Panc1 (cell line): Measurements from ENCODE around the gene STAC3. TPM values are rescaled to one million over a fixed set of nuclear protein-coding genes. Genes with fewer than 3 reads are reported as not detected.

Experiments
- ATAC-seq: fragments of 200-7000 bp; cut with Tn5 transposase; 2 replicates; pipeline ENCODE4 v1.9.1; 2020; ENCODE audit warnings: mild to moderate bottlenecking, moderate library complexity
- BruUV-seq: library from RNA; stranded (reverse); fragments of 400-500 nt; replicated peaks from 2 replicates; lab custom pipeline; 2021; lab: Mats Ljungman, UMichigan
- CTCF ChIA-PET: fragments of 300-600 bp; sonication (Branson Sonifier 250); formaldehyde crosslinking; loops from one replicate; lab custom pipeline; 2022; ENCODE audit warnings: antibody characterized with exemption; lab: Charles Lee
- POLR2A ChIA-PET: fragments of 300-600 bp; sonication (Branson Sonifier 250); formaldehyde crosslinking; loops from one replicate; lab custom pipeline; 2022; ENCODE audit warnings: antibody characterized with exemption; lab: Charles Lee
- DNase-seq: peaks from one replicate; pipeline ENCODE4 v3.0.0-alpha.2; 2010; ENCODE audit warnings: low read depth, low spot score
- H3K27ac ChIP-seq: 2 replicates; pipeline ENCODE4 v1.5.1; 2011; ENCODE audit warnings: mild to moderate bottlenecking, low read length, inconsistent platforms
- H3K27me3 ChIP-seq: fragments of 200-500 bp; sonication (Bioruptor generic); 2 replicates; pipeline ENCODE4 v1.6.0; 2014; ENCODE audit warnings: low read length, inconsistent platforms; ENCODE audit not compliant: control insufficient read depth, insufficient read depth
- H3K36me3 ChIP-seq: fragments of 200-500 bp; sonication (Bioruptor generic); 2 replicates; pipeline ENCODE4 v1.5.1; 2014; ENCODE audit warnings: inconsistent platforms, mild to moderate bottlenecking, low read length, moderate library complexity; ENCODE audit not compliant: control insufficient read depth, insufficient read depth
- H3K4me1 ChIP-seq: 2 replicates; pipeline ENCODE4 v1.5.1; 2011; ENCODE audit warnings: inconsistent platforms, mild to moderate bottlenecking, low read length, moderate library complexity; ENCODE audit not compliant: control insufficient read depth, insufficient read depth
- H3K4me3 ChIP-seq, 2 experiments: 2 replicates each; pipeline ENCODE4 v1.5.1; 2011 to 2012; ENCODE audit warnings: low read depth in 2 of 2, low read length in 2 of 2, mild to moderate bottlenecking in 2 of 2, inconsistent platforms in 1 of 2, moderate library complexity in 1 of 2
- H3K9me3 ChIP-seq: fragments of 200-500 bp; sonication (Bioruptor generic); 2 replicates; pipeline ENCODE4 v1.5.1; 2014; ENCODE audit warnings: low read depth, mild to moderate bottlenecking, inconsistent platforms, low read length, moderate library complexity; ENCODE audit not compliant: control insufficient read depth, insufficient read depth
- POLR2AphosphoS5 ChIP-seq: IDR thresholded peaks from 2 replicates; pipeline ENCODE4 v1.6.1; 2012; ENCODE audit warnings: mild to moderate bottlenecking, low read depth, low read length, moderate library complexity
- SIN3A ChIP-seq: IDR thresholded peaks from 2 replicates; pipeline ENCODE4 v1.6.1; 2012; ENCODE audit warnings: low read depth, mild to moderate bottlenecking, low read length, moderate library complexity, borderline replicate concordance; ENCODE audit not compliant: insufficient read depth
- TCF7L2 ChIP-seq: IDR thresholded peaks from 2 replicates; pipeline ENCODE4 v1.6.1; 2011; ENCODE audit warnings: mild to moderate bottlenecking, low read depth, low read length, inconsistent platforms
- in situ Hi-C: cut with HindIII; loops from 2 replicates; pipeline ENCODE4 v1.10.0; 2016; ENCODE audit warnings: low sequenced_read_pairs, low pct_unique_long_range_greater_than_20kb
- intact Hi-C: fragments of 100-400 bp; cut with micrococcal nuclease; formaldehyde crosslinking; loops from one replicate; pipeline ENCODE4 v1.10.0; 2022; ENCODE audit not compliant: unreplicated experiment
- total RNA-seq: library from RNA; stranded (reverse); gene quantifications from one replicate; pipeline ENCODE4 v1.2.1, GENCODE V29; 2021; ENCODE audit not compliant: unreplicated experiment
- TF ChIP-seq, protein P1 (sequence below), 2 experiments: IDR thresholded peaks; 2 replicates each; pipeline ENCODE4 v1.6.1; 2011 to 2012; ENCODE audit warnings: low read depth in 2 of 2, control low read depth in 1 of 2, low read length in 1 of 2, mild to moderate bottlenecking in 1 of 2, moderate library complexity in 1 of 2; ENCODE audit not compliant: insufficient read depth in 1 of 2
- TF ChIP-seq, protein P2 (sequence below): fragments of 450-650 bp; IDR thresholded peaks from 2 replicates; pipeline ENCODE4 v1.5.1; 2017; ENCODE audit warnings: mild to moderate bottlenecking

Gene STAC3
- total RNA-seq, 1 experiment from 2014 or later = 0.87 TPM

DNA sequence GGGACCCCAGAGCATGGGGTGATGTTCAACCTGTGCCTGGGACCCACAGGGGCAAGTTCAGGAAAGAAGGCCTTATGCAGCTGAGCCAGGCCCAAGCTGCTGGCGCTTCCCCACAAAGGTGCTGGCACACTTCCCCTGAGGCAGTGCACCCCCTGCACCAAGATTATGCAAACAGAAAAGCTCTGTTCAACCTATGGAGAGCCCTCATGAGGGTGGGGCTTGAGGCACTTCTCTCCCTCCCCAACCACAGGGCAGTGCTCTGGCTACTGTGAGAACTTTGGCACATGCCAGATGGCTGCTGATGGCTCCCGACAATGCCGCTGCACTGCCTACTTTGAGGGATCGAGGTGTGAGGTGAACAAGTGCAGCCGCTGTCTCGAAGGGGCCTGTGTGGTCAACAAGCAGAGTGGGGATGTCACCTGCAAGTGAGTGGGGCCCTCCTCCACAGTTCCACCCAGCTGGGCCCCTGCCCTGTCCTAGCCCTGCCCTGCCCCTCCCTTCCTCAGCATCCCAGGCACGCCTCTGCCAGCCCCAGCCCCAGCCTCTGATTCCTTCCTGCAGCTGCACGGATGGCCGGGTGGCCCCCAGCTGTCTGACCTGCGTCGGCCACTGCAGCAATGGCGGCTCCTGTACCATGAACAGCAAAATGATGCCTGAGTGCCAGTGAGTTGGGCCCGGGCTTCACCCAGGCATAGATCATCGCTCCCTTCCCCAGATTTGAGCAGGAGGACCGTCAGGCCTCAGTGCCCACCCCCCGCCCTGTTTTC is 39.9 kb downstream of the STAC3 start:
- ATAC-seq = no peak
- CTCF ChIA-PET = no interaction called here
- intact Hi-C loops = no loop called here
- DNase-seq = no peak
- no TSS peak for BruUV-seq
- TF ChIP-seq, protein P1, sequence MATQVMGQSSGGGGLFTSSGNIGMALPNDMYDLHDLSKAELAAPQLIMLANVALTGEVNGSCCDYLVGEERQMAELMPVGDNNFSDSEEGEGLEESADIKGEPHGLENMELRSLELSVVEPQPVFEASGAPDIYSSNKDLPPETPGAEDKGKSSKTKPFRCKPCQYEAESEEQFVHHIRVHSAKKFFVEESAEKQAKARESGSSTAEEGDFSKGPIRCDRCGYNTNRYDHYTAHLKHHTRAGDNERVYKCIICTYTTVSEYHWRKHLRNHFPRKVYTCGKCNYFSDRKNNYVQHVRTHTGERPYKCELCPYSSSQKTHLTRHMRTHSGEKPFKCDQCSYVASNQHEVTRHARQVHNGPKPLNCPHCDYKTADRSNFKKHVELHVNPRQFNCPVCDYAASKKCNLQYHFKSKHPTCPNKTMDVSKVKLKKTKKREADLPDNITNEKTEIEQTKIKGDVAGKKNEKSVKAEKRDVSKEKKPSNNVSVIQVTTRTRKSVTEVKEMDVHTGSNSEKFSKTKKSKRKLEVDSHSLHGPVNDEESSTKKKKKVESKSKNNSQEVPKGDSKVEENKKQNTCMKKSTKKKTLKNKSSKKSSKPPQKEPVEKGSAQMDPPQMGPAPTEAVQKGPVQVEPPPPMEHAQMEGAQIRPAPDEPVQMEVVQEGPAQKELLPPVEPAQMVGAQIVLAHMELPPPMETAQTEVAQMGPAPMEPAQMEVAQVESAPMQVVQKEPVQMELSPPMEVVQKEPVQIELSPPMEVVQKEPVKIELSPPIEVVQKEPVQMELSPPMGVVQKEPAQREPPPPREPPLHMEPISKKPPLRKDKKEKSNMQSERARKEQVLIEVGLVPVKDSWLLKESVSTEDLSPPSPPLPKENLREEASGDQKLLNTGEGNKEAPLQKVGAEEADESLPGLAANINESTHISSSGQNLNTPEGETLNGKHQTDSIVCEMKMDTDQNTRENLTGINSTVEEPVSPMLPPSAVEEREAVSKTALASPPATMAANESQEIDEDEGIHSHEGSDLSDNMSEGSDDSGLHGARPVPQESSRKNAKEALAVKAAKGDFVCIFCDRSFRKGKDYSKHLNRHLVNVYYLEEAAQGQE (IDR thresholded peaks at IDR 0.05; ENCODE audit: insufficient read depth in 1 of 2, low read depth in 2 of 2, low read length in 1 of 2) = no peak
- TF ChIP-seq TCF7L2 (no peak), SIN3A (no peak), POLR2AphosphoS5 (no peak)
- TF ChIP-seq, protein P2, sequence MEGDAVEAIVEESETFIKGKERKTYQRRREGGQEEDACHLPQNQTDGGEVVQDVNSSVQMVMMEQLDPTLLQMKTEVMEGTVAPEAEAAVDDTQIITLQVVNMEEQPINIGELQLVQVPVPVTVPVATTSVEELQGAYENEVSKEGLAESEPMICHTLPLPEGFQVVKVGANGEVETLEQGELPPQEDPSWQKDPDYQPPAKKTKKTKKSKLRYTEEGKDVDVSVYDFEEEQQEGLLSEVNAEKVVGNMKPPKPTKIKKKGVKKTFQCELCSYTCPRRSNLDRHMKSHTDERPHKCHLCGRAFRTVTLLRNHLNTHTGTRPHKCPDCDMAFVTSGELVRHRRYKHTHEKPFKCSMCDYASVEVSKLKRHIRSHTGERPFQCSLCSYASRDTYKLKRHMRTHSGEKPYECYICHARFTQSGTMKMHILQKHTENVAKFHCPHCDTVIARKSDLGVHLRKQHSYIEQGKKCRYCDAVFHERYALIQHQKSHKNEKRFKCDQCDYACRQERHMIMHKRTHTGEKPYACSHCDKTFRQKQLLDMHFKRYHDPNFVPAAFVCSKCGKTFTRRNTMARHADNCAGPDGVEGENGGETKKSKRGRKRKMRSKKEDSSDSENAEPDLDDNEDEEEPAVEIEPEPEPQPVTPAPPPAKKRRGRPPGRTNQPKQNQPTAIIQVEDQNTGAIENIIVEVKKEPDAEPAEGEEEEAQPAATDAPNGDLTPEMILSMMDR = no peak
- Histone ChIP-seq H3K9me3 (no peaks in the 10 kb centered on the region), H3K4me3 (no peak overlapping the region), H3K27me3 (peaks cover 10% of the 10 kb centered on the region), H3K36me3 (no peaks in the 10 kb centered on the region), H3K4me1 (peaks cover 10% of the 10 kb centered on the region; the same call in 1 of the 2 replicates), H3K27ac (no peak overlapping the region)
- in situ Hi-C loops = no loop called here
- POLR2A ChIA-PET = no interaction called here

- ChIA-PET CTCF (no interaction called here), POLR2A (no interaction called here)
- intact Hi-C loops = no loop called here
These were observed 40.5 kb downstream of the STAC3 start for GRCh38 chr12:57210461-57210860.

More at GRCh38 chr12:57210461-57210860, 40.5 kb downstream of the STAC3 start:
- no peak for DNase-seq
- no TSS peak for BruUV-seq
- ATAC-seq = no peak
- TF ChIP-seq POLR2AphosphoS5 (no peak), SIN3A (no peak), TCF7L2 (no peak)
- TF ChIP-seq, protein P2 = no peak
- TF ChIP-seq, protein P1 (IDR thresholded peaks at IDR 0.05; ENCODE audit: insufficient read depth in 1 of 2, low read depth in 2 of 2, low read length in 1 of 2) = no peak
- no peak overlapping the region for H3K4me3 ChIP-seq
- no peak overlapping the region for H3K27ac ChIP-seq
- in situ Hi-C loops = no loop called here
- peaks cover 6% of the 10 kb centered on the region for H3K27me3 ChIP-seq
- H3K4me1 ChIP-seq = peaks cover 5% of the 10 kb centered on the region; the same call in 1 of the 2 replicates
- H3K9me3 ChIP-seq = no peaks in the 10 kb centered on the region
- H3K36me3 ChIP-seq = no peaks in the 10 kb centered on the region
